Erythroblast (primary cell): ENCODE results near the gene CBX2.

Experiments used
- GATA1 ChIP-seq: IDR thresholded peaks from 2 replicates; pipeline ENCODE4 v1.6.1; 2011; ENCODE audit warnings: low read depth, mild to moderate bottlenecking, control low read depth, low read length, moderate library complexity
- POLR2A ChIP-seq: IDR thresholded peaks from 2 replicates; pipeline ENCODE4 v1.6.1; 2011; ENCODE audit warnings: mild to moderate bottlenecking, low read length

DNA sequence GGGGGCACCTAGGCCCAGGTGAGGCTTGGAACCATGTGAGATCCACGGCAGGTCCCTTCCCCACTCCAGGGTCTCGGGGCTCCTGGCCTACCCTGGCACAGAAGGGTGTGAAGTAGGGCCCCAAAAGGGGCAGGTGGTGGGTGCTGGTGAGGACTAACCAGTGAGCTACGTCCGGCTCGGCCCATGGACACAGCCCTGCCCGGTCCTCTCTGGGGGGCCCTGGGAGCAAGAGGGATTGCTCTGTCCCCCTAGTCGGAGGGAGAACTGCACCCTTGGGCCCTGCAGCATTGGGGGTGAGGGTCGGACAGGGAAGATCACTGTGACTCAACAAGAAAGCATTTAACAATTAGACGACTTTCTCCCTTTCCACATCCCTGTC is 44.3 kb upstream of the CBX2 start:
- TF ChIP-seq POLR2A = no peak
- TF ChIP-seq GATA1 = no peak
